Activated T-helper 2 cell treated with anti-CD3 and anti-CD28 coated beads, Interferon-gamma antibody, Interleukin-2, Interleukin-4, amounts not matched to agents 10 μg/mL and 5 μg/mL and 100 μg/mL, durations not matched to agents 14 hours and 24 hours and 36 hours (primary cell): ENCODE results near the gene RNF181. TPM values are rescaled to one million over a fixed set of nuclear protein-coding genes. Genes with fewer than 3 reads are reported as not detected.

Experiments used
- DNase-seq: peaks from one replicate; pipeline ENCODE4 v3.0.0; 2021; ENCODE audit warnings: low spot score
- H3K27ac Mint-ChIP-seq: one replicate; pipeline ENCODE4 v1.8.0; 2021; ENCODE audit warnings: mixed read lengths
- H3K27me3 Mint-ChIP-seq: one replicate; pipeline ENCODE4 v1.8.0; 2021; ENCODE audit warnings: low read depth, mixed read lengths
- H3K36me3 Mint-ChIP-seq: one replicate; pipeline ENCODE4 v1.8.0; 2021; ENCODE audit warnings: low read depth, mixed read lengths
- H3K4me1 Mint-ChIP-seq: one replicate; pipeline ENCODE4 v1.8.0; 2021; ENCODE audit warnings: low read depth, mixed read lengths
- H3K4me3 Mint-ChIP-seq: one replicate; pipeline ENCODE4 v1.8.0; 2021; ENCODE audit warnings: low read depth, mild to moderate bottlenecking, moderate library complexity, mixed read lengths
- H3K9me3 Mint-ChIP-seq: one replicate; pipeline ENCODE4 v1.8.0; 2021; ENCODE audit warnings: mixed read lengths
- intact Hi-C: fragments of 100-400 bp; cut with micrococcal nuclease; formaldehyde crosslinking; loops from one replicate; pipeline ENCODE4 v1.15.1; 2023
- total RNA-seq: library from RNA; stranded (reverse); gene quantifications from 2 replicates; pipeline ENCODE4 v1.2.3, GENCODE V29; 2022

Gene RNF181
- total RNA-seq, 1 donor from 2014 or later = 130 TPM

DNA sequence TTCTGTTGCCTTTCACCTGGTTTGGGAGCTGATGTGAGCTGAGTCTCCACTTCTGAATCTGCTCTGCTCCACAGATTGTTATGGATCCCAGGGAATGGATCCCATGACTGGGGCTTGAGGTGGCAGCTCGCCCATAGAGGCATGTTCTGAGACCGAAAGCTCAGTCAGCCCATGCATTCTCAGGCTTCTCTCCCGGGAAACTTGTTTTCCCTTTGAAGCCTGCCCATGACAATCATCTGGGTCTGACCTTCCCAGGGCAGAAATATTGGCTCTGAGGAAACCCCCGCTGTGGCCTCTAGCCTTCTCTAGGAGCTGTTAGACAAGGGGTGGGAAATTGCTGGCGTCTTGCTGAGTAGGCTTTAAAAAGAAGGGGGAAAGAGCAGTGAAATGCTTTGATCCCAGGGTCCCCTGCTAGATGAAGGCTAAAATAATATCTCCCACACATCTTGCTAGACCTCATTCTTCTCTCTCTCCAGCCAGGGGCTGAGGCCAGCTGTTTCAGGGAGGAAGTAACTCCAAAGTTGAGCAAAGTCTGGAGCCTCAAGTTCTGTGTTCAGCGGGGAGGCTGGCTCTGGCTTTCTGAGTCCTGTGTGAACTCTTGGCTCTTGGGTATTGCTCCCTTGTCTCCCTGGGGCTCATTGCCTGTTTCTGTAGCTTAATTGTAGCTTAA is 16.1 kb upstream of the RNF181 start:
- H3K27ac Mint-ChIP-seq = peak overlapping the region; percentile 80
- DNase-seq = no peak
- H3K27me3 Mint-ChIP-seq = no peaks in the 10 kb centered on the region
- peaks cover 34% of the 10 kb centered on the region for H3K36me3 Mint-ChIP-seq
- no peaks in the 10 kb centered on the region for H3K9me3 Mint-ChIP-seq
- H3K4me1 Mint-ChIP-seq = peaks cover 28% of the 10 kb centered on the region
- peak overlapping the region; percentile 89 for H3K4me3 Mint-ChIP-seq
- intact Hi-C loops = loop anchor here (2.0 kb wide), 1 partner anchor 19 kb away; the partner anchor contains the start of gene GGCX

- Mint-ChIP-seq H3K36me3 (peaks cover 34% of the 10 kb centered on the region), H3K9me3 (no peaks in the 10 kb centered on the region), H3K4me1 (peaks cover 33% of the 10 kb centered on the region), H3K27ac (no peak overlapping the region), H3K27me3 (no peaks in the 10 kb centered on the region), H3K4me3 (peak overlapping the region; percentile 30)
- intact Hi-C loops = no loop called here
- no peak for DNase-seq
Measured at GRCh38 chr2:85580206-85580605, 15.3 kb upstream of the RNF181 start.

GRCh38 chr2:85582492-85582891 is 13.1 kb upstream of the RNF181 start:
- intact Hi-C loops = no loop called here
- peaks cover 41% of the 10 kb centered on the region for H3K4me1 Mint-ChIP-seq
- no peaks in the 10 kb centered on the region for H3K27me3 Mint-ChIP-seq
- H3K9me3 Mint-ChIP-seq = no peaks in the 10 kb centered on the region
- DNase-seq = no peak
- peak overlapping the region; percentile 25 for H3K27ac Mint-ChIP-seq
- peaks cover 34% of the 10 kb centered on the region for H3K36me3 Mint-ChIP-seq
- no peak overlapping the region for H3K4me3 Mint-ChIP-seq

- peak overlapping the region; percentile 75 for H3K4me3 Mint-ChIP-seq
- peak; percentile 32 for DNase-seq
Measured at GRCh38 chr2:85583667-85584353, 11.7 kb upstream of the RNF181 start.

GRCh38 chr2:85584354-85584856 is 11.1 kb upstream of the RNF181 start, which contains the start of gene VAMP5:
TSS of gene VAMP5 (plus strand) at chr2:85584431. CDS start at chr2:85584491, 60 bp downstream.
- no peak for DNase-seq
- intact Hi-C loops = no loop called here
- H3K36me3 Mint-ChIP-seq = peaks cover 29% of the 10 kb centered on the region
- H3K27me3 Mint-ChIP-seq = no peaks in the 10 kb centered on the region
- H3K9me3 Mint-ChIP-seq = no peaks in the 10 kb centered on the region
- H3K4me1 Mint-ChIP-seq = peaks cover 41% of the 10 kb centered on the region
- peak within 1 kb of the TSS; percentile 85 for H3K4me3 Mint-ChIP-seq
- peak within 1 kb of the TSS; percentile 91 for H3K27ac Mint-ChIP-seq

More at GRCh38 chr2:85583667-85584353, 11.7 kb upstream of the RNF181 start:
- peaks cover 44% of the 10 kb centered on the region for H3K4me1 Mint-ChIP-seq
- intact Hi-C loops = no loop called here
- no peaks in the 10 kb centered on the region for H3K27me3 Mint-ChIP-seq
- H3K9me3 Mint-ChIP-seq = no peaks in the 10 kb centered on the region
- peaks cover 32% of the 10 kb centered on the region for H3K36me3 Mint-ChIP-seq
- H3K27ac Mint-ChIP-seq = peak overlapping the region; percentile 79

GRCh38 chr2:85584857-85585780 is 10.4 kb upstream of the RNF181 start:
- Mint-ChIP-seq H3K9me3 (no peaks in the 10 kb centered on the region), H3K4me3 (peak overlapping the region; percentile 85), H3K27ac (peak overlapping the region; percentile 91), H3K4me1 (peaks cover 38% of the 10 kb centered on the region), H3K36me3 (peaks cover 25% of the 10 kb centered on the region), H3K27me3 (no peaks in the 10 kb centered on the region)
- intact Hi-C loops = no loop called here
- DNase-seq = no peak

GRCh38 chr2:85585781-85586105 is 9.8 kb upstream of the RNF181 start:
- intact Hi-C loops = no loop called here
- no peaks in the 10 kb centered on the region for H3K27me3 Mint-ChIP-seq
- DNase-seq = no peak
- no peaks in the 10 kb centered on the region for H3K9me3 Mint-ChIP-seq
- H3K4me3 Mint-ChIP-seq = peak overlapping the region; percentile 85
- peak overlapping the region; percentile 91 for H3K27ac Mint-ChIP-seq
- H3K4me1 Mint-ChIP-seq = peaks cover 37% of the 10 kb centered on the region
- H3K36me3 Mint-ChIP-seq = peaks cover 22% of the 10 kb centered on the region

- Mint-ChIP-seq H3K27me3 (no peaks in the 10 kb centered on the region), H3K9me3 (no peaks in the 10 kb centered on the region), H3K4me3 (no peak overlapping the region), H3K4me1 (peaks cover 35% of the 10 kb centered on the region), H3K36me3 (peaks cover 8% of the 10 kb centered on the region), H3K27ac (no peak overlapping the region)
- intact Hi-C loops = no loop called here
- DNase-seq = no peak
Measured at GRCh38 chr2:85588236-85588635, 7.3 kb upstream of the RNF181 start.

DNA sequence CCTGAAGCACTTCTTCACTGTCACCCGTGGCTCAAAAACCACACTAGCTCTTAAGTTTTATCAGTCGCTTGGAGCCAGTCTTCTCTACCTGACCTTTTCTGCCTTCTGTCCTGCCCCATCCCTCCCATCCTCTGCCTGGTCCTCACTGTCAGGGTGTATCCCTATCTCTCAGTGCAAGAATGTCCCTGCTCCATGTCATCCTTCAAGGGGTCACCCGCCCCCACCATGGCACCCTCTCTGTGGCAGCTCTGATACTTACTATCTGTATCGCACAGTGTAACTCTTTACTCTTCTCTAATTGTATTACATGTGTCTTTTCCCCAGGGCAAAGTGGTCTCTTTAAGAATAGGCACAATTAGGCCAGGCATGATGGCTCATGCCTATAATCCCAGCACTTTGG is 6.9 kb upstream of the RNF181 start:
- H3K27ac Mint-ChIP-seq = no peak overlapping the region
- intact Hi-C loops = no loop called here
- H3K9me3 Mint-ChIP-seq = no peaks in the 10 kb centered on the region
- no peak for DNase-seq
- H3K4me3 Mint-ChIP-seq = no peak overlapping the region
- H3K4me1 Mint-ChIP-seq = peaks cover 31% of the 10 kb centered on the region
- H3K27me3 Mint-ChIP-seq = no peaks in the 10 kb centered on the region
- H3K36me3 Mint-ChIP-seq = peaks cover 3% of the 10 kb centered on the region

- Mint-ChIP-seq H3K27ac (no peak overlapping the region), H3K9me3 (no peaks in the 10 kb centered on the region), H3K4me3 (no peak overlapping the region), H3K36me3 (peaks cover 3% of the 10 kb centered on the region), H3K27me3 (no peaks in the 10 kb centered on the region), H3K4me1 (peaks cover 30% of the 10 kb centered on the region)
- DNase-seq = no peak
- intact Hi-C loops = no loop called here
Measured at GRCh38 chr2:85589181-85589580, 6.4 kb upstream of the RNF181 start.

GRCh38 chr2:85589982-85590791 is 5.4 kb upstream of the RNF181 start:
- H3K4me1 Mint-ChIP-seq = peaks cover 31% of the 10 kb centered on the region
- H3K4me3 Mint-ChIP-seq = no peak overlapping the region
- H3K9me3 Mint-ChIP-seq = no peaks in the 10 kb centered on the region
- DNase-seq = no peak
- no peaks in the 10 kb centered on the region for H3K27me3 Mint-ChIP-seq
- no peak overlapping the region for H3K27ac Mint-ChIP-seq
- intact Hi-C loops = no loop called here
- peaks cover 5% of the 10 kb centered on the region for H3K36me3 Mint-ChIP-seq

DNA sequence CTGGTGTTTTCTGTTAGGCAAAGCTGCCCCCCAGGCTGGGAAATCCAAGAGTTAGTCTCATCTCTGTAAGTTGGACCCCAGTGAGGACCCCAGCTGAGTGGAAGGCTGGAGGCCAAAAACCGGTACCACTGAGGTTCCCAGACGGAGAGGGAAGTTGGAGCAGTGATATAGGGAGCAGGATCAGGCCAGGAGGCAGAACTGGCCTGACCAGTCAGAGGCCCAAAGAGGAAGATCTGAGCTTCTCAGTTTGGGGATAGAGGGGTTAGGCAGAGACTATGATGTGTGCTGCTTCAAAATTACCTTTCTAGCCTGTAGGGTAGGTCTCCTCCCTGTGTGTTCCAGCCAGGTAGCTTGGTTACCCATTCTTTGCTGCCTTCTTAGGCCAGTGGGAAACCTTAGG is 4.6 kb upstream of the RNF181 start:
- Mint-ChIP-seq H3K9me3 (no peaks in the 10 kb centered on the region), H3K4me1 (peaks cover 27% of the 10 kb centered on the region), H3K27ac (no peak overlapping the region), H3K27me3 (no peaks in the 10 kb centered on the region), H3K4me3 (no peak overlapping the region), H3K36me3 (peaks cover 13% of the 10 kb centered on the region)
- no peak for DNase-seq
- intact Hi-C loops = no loop called here
